ENCODE data around the gene C5orf58.

- TF ChIP-seq, protein P1, sequence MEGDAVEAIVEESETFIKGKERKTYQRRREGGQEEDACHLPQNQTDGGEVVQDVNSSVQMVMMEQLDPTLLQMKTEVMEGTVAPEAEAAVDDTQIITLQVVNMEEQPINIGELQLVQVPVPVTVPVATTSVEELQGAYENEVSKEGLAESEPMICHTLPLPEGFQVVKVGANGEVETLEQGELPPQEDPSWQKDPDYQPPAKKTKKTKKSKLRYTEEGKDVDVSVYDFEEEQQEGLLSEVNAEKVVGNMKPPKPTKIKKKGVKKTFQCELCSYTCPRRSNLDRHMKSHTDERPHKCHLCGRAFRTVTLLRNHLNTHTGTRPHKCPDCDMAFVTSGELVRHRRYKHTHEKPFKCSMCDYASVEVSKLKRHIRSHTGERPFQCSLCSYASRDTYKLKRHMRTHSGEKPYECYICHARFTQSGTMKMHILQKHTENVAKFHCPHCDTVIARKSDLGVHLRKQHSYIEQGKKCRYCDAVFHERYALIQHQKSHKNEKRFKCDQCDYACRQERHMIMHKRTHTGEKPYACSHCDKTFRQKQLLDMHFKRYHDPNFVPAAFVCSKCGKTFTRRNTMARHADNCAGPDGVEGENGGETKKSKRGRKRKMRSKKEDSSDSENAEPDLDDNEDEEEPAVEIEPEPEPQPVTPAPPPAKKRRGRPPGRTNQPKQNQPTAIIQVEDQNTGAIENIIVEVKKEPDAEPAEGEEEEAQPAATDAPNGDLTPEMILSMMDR (IDR thresholded peaks at IDR 0.05): no peak
- TF ChIP-seq POLR2A (IDR thresholded peaks at IDR 0.05): no peak
Observed at GRCh38 chr5:170278611-170279458, 46.0 kb downstream of the C5orf58 start.

Data from suprapubic skin (tissue), 3 donors.